Neural cell (in vitro differentiated cells): ENCODE results near the gene MACROD1. TPM values are rescaled to one million over a fixed set of nuclear protein-coding genes. Genes with fewer than 3 reads are reported as not detected.

Experiments
- H2AFZ ChIP-seq: fragments of 200-600, 300-800 bp; sonication (generic), shearing (Covaris generic); 2 replicates; pipeline ENCODE4 v1.6.0; 2014; ENCODE audit warnings: low read depth, mild to moderate bottlenecking, antibody characterized with exemption, low read length, moderate library complexity
- H3F3A ChIP-seq: fragments of 200-600 bp; shearing (Covaris generic); 2 replicates; pipeline ENCODE4 v1.6.1; 2016; ENCODE audit warnings: mild to moderate bottlenecking, moderate library complexity, mixed read lengths, antibody characterized with exemption, low read length; ENCODE audit not compliant: insufficient read depth, poor library complexity, severe bottlenecking
- H3K27ac ChIP-seq: fragments of 200-600, 300-800 bp; sonication (generic), shearing (Covaris generic); 2 replicates; pipeline ENCODE4 v1.5.1; 2014; ENCODE audit warnings: mild to moderate bottlenecking, low read length, moderate library complexity
- H3K27me3 ChIP-seq: fragments of 300-800, 200-600 bp; sonication (generic), shearing (Covaris generic); 2 replicates; pipeline ENCODE4 v1.6.0; 2014; ENCODE audit warnings: mild to moderate bottlenecking, low read depth, low read length, moderate library complexity; ENCODE audit not compliant: insufficient read depth
- H3K36me3 ChIP-seq: fragments of 300-800, 200-600 bp; sonication (generic), shearing (Covaris generic); 2 replicates; pipeline ENCODE4 v1.5.1; 2014; ENCODE audit warnings: mild to moderate bottlenecking, antibody characterized with exemption, low read length, moderate library complexity; ENCODE audit not compliant: insufficient read depth
- H3K4me2 ChIP-seq: fragments of 300-800, 200-600 bp; sonication (generic), shearing (Covaris generic); 2 replicates; pipeline ENCODE4 v1.6.0; 2014; ENCODE audit warnings: mild to moderate bottlenecking, low read length
- H3K4me3 ChIP-seq: fragments of 300-800, 200-600 bp; sonication (generic), shearing (Covaris generic); 2 replicates; pipeline ENCODE4 v1.5.1; 2014; ENCODE audit warnings: mild to moderate bottlenecking, low read length, moderate library complexity
- H3K79me2 ChIP-seq: fragments of 200-600 bp; shearing (Covaris generic); replicated peaks from 2 replicates; pipeline ENCODE4 v1.6.0; 2014; ENCODE audit warnings: mild to moderate bottlenecking, low read length, moderate library complexity; ENCODE audit not compliant: insufficient read depth
- H3K9ac ChIP-seq: fragments of 300-800, 200-600 bp; sonication (generic), shearing (Covaris generic); 2 replicates; pipeline ENCODE4 v1.6.1; 2016; ENCODE audit warnings: mild to moderate bottlenecking, low read length, mixed read lengths
- H3K9me2 ChIP-seq: fragments of 200-600 bp; shearing (Covaris generic); 2 replicates; pipeline ENCODE4 v1.6.1; 2016; ENCODE audit warnings: mild to moderate bottlenecking, low read length, mixed read lengths; ENCODE audit not compliant: insufficient read depth
- H3K9me3 ChIP-seq: fragments of 200-600, 300-800 bp; sonication (generic), shearing (Covaris generic); 2 replicates; pipeline ENCODE4 v1.6.1; 2016; ENCODE audit warnings: mild to moderate bottlenecking, mixed run types, low read length, moderate library complexity, mixed read lengths
- H4K20me1 ChIP-seq: fragments of 200-600 bp; shearing (Covaris generic); 2 replicates; pipeline ENCODE4 v1.6.1; 2016; ENCODE audit warnings: mild to moderate bottlenecking, mixed run types; ENCODE audit not compliant: insufficient read depth
- CTCF ChIP-seq: fragments of 450-650 bp; IDR thresholded peaks from 2 replicates; pipeline ENCODE4 v1.5.1; 2014; ENCODE audit warnings: antibody characterized with exemption, mild to moderate bottlenecking, moderate library complexity; ENCODE audit not compliant: poor library complexity, severe bottlenecking
- EP300 ChIP-seq: fragments of 450-650 bp; conservative IDR thresholded peaks from 2 replicates; pipeline ENCODE4 v1.6.1; 2014; ENCODE audit warnings: antibody characterized with exemption, mild to moderate bottlenecking, moderate library complexity; ENCODE audit not compliant: poor library complexity, severe bottlenecking
- EZH2 ChIP-seq: fragments of 200-600, 300-800 bp; shearing (Covaris generic), sonication (generic); IDR thresholded peaks from 2 replicates; pipeline ENCODE4 v1.6.1; 2014; ENCODE audit warnings: antibody characterized with exemption, low read length, borderline replicate concordance, mild to moderate bottlenecking; ENCODE audit not compliant: insufficient read depth, poor library complexity, severe bottlenecking
- MXI1 ChIP-seq: fragments of 450-650 bp; conservative IDR thresholded peaks from 2 replicates; pipeline ENCODE4 v1.6.1; 2014; ENCODE audit warnings: antibody characterized with exemption, mild to moderate bottlenecking; ENCODE audit not compliant: poor library complexity, severe bottlenecking
- POLR2AphosphoS5 ChIP-seq: IDR thresholded peaks from 2 replicates; pipeline ENCODE4 v1.6.1; 2012
- RAD21 ChIP-seq: fragments of 450-650 bp; conservative IDR thresholded peaks from 2 replicates; pipeline ENCODE4 v1.6.1; 2014; ENCODE audit warnings: antibody characterized with exemption, mild to moderate bottlenecking, moderate library complexity
- REST ChIP-seq: IDR thresholded peaks from 2 replicates; pipeline ENCODE4 v1.6.1; 2012; ENCODE audit warnings: borderline replicate concordance
- SMC3 ChIP-seq: fragments of 450-650 bp; conservative IDR thresholded peaks from 2 replicates; pipeline ENCODE4 v1.6.1; 2014; ENCODE audit warnings: antibody characterized with exemption, mild to moderate bottlenecking, moderate library complexity; ENCODE audit not compliant: poor library complexity
- TAF1 ChIP-seq: IDR thresholded peaks from 2 replicates; pipeline ENCODE4 v1.6.1; 2012; ENCODE audit warnings: low read depth
- polyA plus RNA-seq: library from polyadenylated mRNA; depleted of rRNA; stranded (reverse); fragments of >200 nt; gene quantifications from 2 replicates; pipeline ENCODE4 v1.2.3, GENCODE V29; 2014

The MACROD1 gene
- polyA plus RNA-seq, 1 donor from 2014 or later, result 30.8 TPM

GRCh38 chr11:63997104-63997700, 168.7 kb downstream of the MACROD1 start:
- Histone ChIP-seq H3K27me3 (no peaks in the 10 kb centered on the region), H3K4me2 (no peak overlapping the region), H3K4me3 (no peak overlapping the region), H3K79me2 (no peaks in the 10 kb centered on the region), H2AFZ (no peak overlapping the region), H4K20me1 (no peaks in the 10 kb centered on the region), H3K36me3 (no peaks in the 10 kb centered on the region), H3K27ac (no peak overlapping the region), H3K9me2 (no peaks in the 10 kb centered on the region), H3F3A (no peaks in the 10 kb centered on the region), H3K9ac (no peak overlapping the region), H3K9me3 (no peaks in the 10 kb centered on the region)
- no peak for TF ChIP-seq CTCF
- no peak for TF ChIP-seq TAF1
- TF ChIP-seq RAD21, result no peak
- TF ChIP-seq POLR2AphosphoS5, result no peak
- TF ChIP-seq MXI1, result no peak
- no peak for TF ChIP-seq EZH2
- no peak for TF ChIP-seq REST
- no peak for TF ChIP-seq EP300
- no peak for TF ChIP-seq SMC3

GRCh38 chr11:63996512-63996911, 169.4 kb downstream of the MACROD1 start:
- no peaks in the 10 kb centered on the region for H3K36me3 ChIP-seq
- no peak overlapping the region for H3K27ac ChIP-seq
- H3K4me2 ChIP-seq, result no peak overlapping the region
- no peak overlapping the region for H3K4me3 ChIP-seq
- no peaks in the 10 kb centered on the region for H3K9me2 ChIP-seq
- H3K27me3 ChIP-seq, result no peaks in the 10 kb centered on the region
- TF ChIP-seq CTCF, result no peak
- no peak for TF ChIP-seq TAF1
- TF ChIP-seq EP300, result no peak
- TF ChIP-seq MXI1, result no peak
- TF ChIP-seq EZH2, result no peak
- TF ChIP-seq REST, result no peak
- no peak for TF ChIP-seq POLR2AphosphoS5
- TF ChIP-seq SMC3, result no peak
- no peak for TF ChIP-seq RAD21
- peaks cover 1% of the 10 kb centered on the region for H3K79me2 ChIP-seq
- no peak overlapping the region for H2AFZ ChIP-seq
- no peaks in the 10 kb centered on the region for H3F3A ChIP-seq
- no peaks in the 10 kb centered on the region for H4K20me1 ChIP-seq
- H3K9me3 ChIP-seq, result no peaks in the 10 kb centered on the region
- H3K9ac ChIP-seq, result no peak overlapping the region
